ENCODE data around the gene MAPK10. TPM values are rescaled to one million over a fixed set of nuclear protein-coding genes. Genes with fewer than 3 reads are reported as not detected.

The MAPK10 gene
- total RNA-seq, 1 experiment from 2014 or later, result 423 TPM

- Histone ChIP-seq H3K79me2 (ENCODE audit: low read length) (peaks cover 92% of the 10 kb centered on the region), H3K9ac (ENCODE audit: low read length) (no peak overlapping the region), H3K27ac (ENCODE audit: low read length) (no peak overlapping the region), H3K36me3 (ENCODE audit: insufficient read depth, low read length) (no peaks in the 10 kb centered on the region; the same call in 1 of the 2 replicates), H3K27me3 (ENCODE audit: low read length) (no peaks in the 10 kb centered on the region), H3K9me3 (ENCODE audit: low read length) (no peaks in the 10 kb centered on the region), H3K9me2 (replicated peaks; ENCODE audit: insufficient read depth, low read length) (no peaks in the 10 kb centered on the region), H3K4me2 (ENCODE audit: low read depth, low read length, poor library complexity, severe bottlenecking) (no peak overlapping the region), H3K4me1 (ENCODE audit: low read length) (peaks cover 17% of the 10 kb centered on the region), H3K4me3 (ENCODE audit: low read length) (no peak overlapping the region), H2AFZ (ENCODE audit: low read length) (no peak overlapping the region), H4K20me1 (ENCODE audit: insufficient read depth, low read depth, low read length) (no peaks in the 10 kb centered on the region)
- DNase-seq, result no peak
Observed at GRCh38 chr4:86315579-86315978, 44.3 kb downstream of the MAPK10 start.

GRCh38 chr4:86313656-86314055 lies 46.2 kb downstream of the MAPK10 start:
- H3K79me2 ChIP-seq (ENCODE audit: low read length), result peaks cover 96% of the 10 kb centered on the region
- no peak overlapping the region for H3K4me2 ChIP-seq (ENCODE audit: low read depth, low read length, poor library complexity, severe bottlenecking)
- no peak for DNase-seq

GRCh38 chr4:86307432-86307831 lies 52.4 kb downstream of the MAPK10 start:
- Histone ChIP-seq H3K27me3 (ENCODE audit: low read length) (no peaks in the 10 kb centered on the region), H3K4me1 (ENCODE audit: low read length) (peaks cover 62% of the 10 kb centered on the region)

More at GRCh38 chr4:86313656-86314055, 46.2 kb downstream of the MAPK10 start:
- H3K27me3 ChIP-seq (ENCODE audit: low read length), result no peaks in the 10 kb centered on the region
- H2AFZ ChIP-seq (ENCODE audit: low read length), result no peak overlapping the region
- H3K9me2 ChIP-seq (replicated peaks; ENCODE audit: insufficient read depth, low read length), result no peaks in the 10 kb centered on the region
- H3K27ac ChIP-seq (ENCODE audit: low read length), result no peak overlapping the region
- H4K20me1 ChIP-seq (ENCODE audit: insufficient read depth, low read depth, low read length), result no peaks in the 10 kb centered on the region
- H3K9ac ChIP-seq (ENCODE audit: low read length), result no peak overlapping the region
- no peaks in the 10 kb centered on the region; the same call in 1 of the 2 replicates for H3K36me3 ChIP-seq (ENCODE audit: insufficient read depth, low read length)
- H3K4me3 ChIP-seq (ENCODE audit: low read length), result no peak overlapping the region
- no peaks in the 10 kb centered on the region for H3K9me3 ChIP-seq (ENCODE audit: low read length)
- peaks cover 36% of the 10 kb centered on the region for H3K4me1 ChIP-seq (ENCODE audit: low read length)

GRCh38 chr4:86306816-86307215 lies 53.0 kb downstream of the MAPK10 start:
- peaks cover 6% of the 10 kb centered on the region; the same call in 1 of the 2 replicates for H3K9me3 ChIP-seq (ENCODE audit: low read length)
- no peak overlapping the region for H2AFZ ChIP-seq (ENCODE audit: low read length)
- peaks cover 58% of the 10 kb centered on the region for H3K4me1 ChIP-seq (ENCODE audit: low read length)
- peak; percentile 90 for DNase-seq
- H3K79me2 ChIP-seq (ENCODE audit: low read length), result peaks cover 83% of the 10 kb centered on the region
- peak overlapping the region; percentile 95 for H3K27ac ChIP-seq (ENCODE audit: low read length)
- no peaks in the 10 kb centered on the region for H3K9me2 ChIP-seq (replicated peaks; ENCODE audit: insufficient read depth, low read length)
- H3K9ac ChIP-seq (ENCODE audit: low read length), result peak overlapping the region; percentile 19
- H3K4me2 ChIP-seq (ENCODE audit: low read depth, low read length, poor library complexity, severe bottlenecking), result peak overlapping the region; percentile 70
- H4K20me1 ChIP-seq (ENCODE audit: insufficient read depth, low read depth, low read length), result no peaks in the 10 kb centered on the region
- no peaks in the 10 kb centered on the region for H3K27me3 ChIP-seq (ENCODE audit: low read length)
- H3K4me3 ChIP-seq (ENCODE audit: low read length), result peak overlapping the region; percentile 36
- peaks cover 22% of the 10 kb centered on the region for H3K36me3 ChIP-seq (ENCODE audit: insufficient read depth, low read length)

More at GRCh38 chr4:86307432-86307831, 52.4 kb downstream of the MAPK10 start:
- H4K20me1 ChIP-seq (ENCODE audit: insufficient read depth, low read depth, low read length), result no peaks in the 10 kb centered on the region
- no peaks in the 10 kb centered on the region for H3K9me2 ChIP-seq (replicated peaks; ENCODE audit: insufficient read depth, low read length)
- no peak overlapping the region for H2AFZ ChIP-seq (ENCODE audit: low read length)
- peak overlapping the region; percentile 36 for H3K4me3 ChIP-seq (ENCODE audit: low read length)
- peak overlapping the region; percentile 70 for H3K4me2 ChIP-seq (ENCODE audit: low read depth, low read length, poor library complexity, severe bottlenecking)
- H3K27ac ChIP-seq (ENCODE audit: low read length), result peak overlapping the region; percentile 95
- H3K79me2 ChIP-seq (ENCODE audit: low read length), result peaks cover 83% of the 10 kb centered on the region
- H3K36me3 ChIP-seq (ENCODE audit: insufficient read depth, low read length), result peaks cover 20% of the 10 kb centered on the region
- DNase-seq, result peak; percentile 80
- peaks cover 6% of the 10 kb centered on the region; the same call in 1 of the 2 replicates for H3K9me3 ChIP-seq (ENCODE audit: low read length)
- H3K9ac ChIP-seq (ENCODE audit: low read length), result peak overlapping the region; percentile 19

- Histone ChIP-seq H3K4me3 (ENCODE audit: low read length) (no peak overlapping the region), H3K9ac (ENCODE audit: low read length) (no peak overlapping the region), H3K9me3 (ENCODE audit: low read length) (peaks cover 6% of the 10 kb centered on the region; the same call in 1 of the 2 replicates), H3K4me2 (ENCODE audit: low read depth, low read length, poor library complexity, severe bottlenecking) (no peak overlapping the region), H3K27ac (ENCODE audit: low read length) (no peak overlapping the region), H3K36me3 (ENCODE audit: insufficient read depth, low read length) (peaks cover 22% of the 10 kb centered on the region), H3K79me2 (ENCODE audit: low read length) (peaks cover 81% of the 10 kb centered on the region), H2AFZ (ENCODE audit: low read length) (no peak overlapping the region), H3K9me2 (replicated peaks; ENCODE audit: insufficient read depth, low read length) (no peaks in the 10 kb centered on the region), H4K20me1 (ENCODE audit: insufficient read depth, low read depth, low read length) (no peaks in the 10 kb centered on the region), H3K4me1 (ENCODE audit: low read length) (peaks cover 32% of the 10 kb centered on the region), H3K27me3 (ENCODE audit: low read length) (no peaks in the 10 kb centered on the region)
- DNase-seq, result no peak
Observed at GRCh38 chr4:86302830-86303229, 57.0 kb downstream of the MAPK10 start.

GRCh38 chr4:86302251-86302650 lies 57.6 kb downstream of the MAPK10 start:
- peaks cover 22% of the 10 kb centered on the region for H3K36me3 ChIP-seq (ENCODE audit: insufficient read depth, low read length)
- H3K79me2 ChIP-seq (ENCODE audit: low read length), result peaks cover 82% of the 10 kb centered on the region
- H3K27me3 ChIP-seq (ENCODE audit: low read length), result no peaks in the 10 kb centered on the region
- no peaks in the 10 kb centered on the region for H3K9me2 ChIP-seq (replicated peaks; ENCODE audit: insufficient read depth, low read length)
- H4K20me1 ChIP-seq (ENCODE audit: insufficient read depth, low read depth, low read length), result no peaks in the 10 kb centered on the region
- H3K4me1 ChIP-seq (ENCODE audit: low read length), result peaks cover 26% of the 10 kb centered on the region
- no peak overlapping the region for H3K9ac ChIP-seq (ENCODE audit: low read length)
- no peak overlapping the region for H3K27ac ChIP-seq (ENCODE audit: low read length)
- H2AFZ ChIP-seq (ENCODE audit: low read length), result no peak overlapping the region
- H3K9me3 ChIP-seq (ENCODE audit: low read length), result peaks cover 6% of the 10 kb centered on the region; the same call in 1 of the 2 replicates
- H3K4me3 ChIP-seq (ENCODE audit: low read length), result no peak overlapping the region
- no peak for DNase-seq
- no peak overlapping the region for H3K4me2 ChIP-seq (ENCODE audit: low read depth, low read length, poor library complexity, severe bottlenecking)

GRCh38 chr4:86300516-86300915 lies 59.3 kb downstream of the MAPK10 start:
- peaks cover 6% of the 10 kb centered on the region; the same call in 1 of the 2 replicates for H3K9me3 ChIP-seq (ENCODE audit: low read length)
- no peaks in the 10 kb centered on the region for H4K20me1 ChIP-seq (ENCODE audit: insufficient read depth, low read depth, low read length)
- no peaks in the 10 kb centered on the region for H3K27me3 ChIP-seq (ENCODE audit: low read length)
- peaks cover 18% of the 10 kb centered on the region; the same call in 1 of the 2 replicates for H3K36me3 ChIP-seq (ENCODE audit: insufficient read depth, low read length)
- no peak overlapping the region for H3K27ac ChIP-seq (ENCODE audit: low read length)
- H3K9ac ChIP-seq (ENCODE audit: low read length), result no peak overlapping the region
- H3K4me2 ChIP-seq (ENCODE audit: low read depth, low read length, poor library complexity, severe bottlenecking), result no peak overlapping the region
- H3K79me2 ChIP-seq (ENCODE audit: low read length), result peaks cover 83% of the 10 kb centered on the region
- no peaks in the 10 kb centered on the region for H3K9me2 ChIP-seq (replicated peaks; ENCODE audit: insufficient read depth, low read length)
- peaks cover 27% of the 10 kb centered on the region for H3K4me1 ChIP-seq (ENCODE audit: low read length)
- H3K4me3 ChIP-seq (ENCODE audit: low read length), result no peak overlapping the region
- no peak overlapping the region for H2AFZ ChIP-seq (ENCODE audit: low read length)
- DNase-seq, result no peak

- DNase-seq, result no peak
- H3K27me3 ChIP-seq (ENCODE audit: low read length), result no peaks in the 10 kb centered on the region
- no peaks in the 10 kb centered on the region for H3K9me3 ChIP-seq (ENCODE audit: low read length)
- H3K4me2 ChIP-seq (ENCODE audit: low read depth, low read length, poor library complexity, severe bottlenecking), result no peak overlapping the region
- H4K20me1 ChIP-seq (ENCODE audit: insufficient read depth, low read depth, low read length), result no peaks in the 10 kb centered on the region
- peaks cover 43% of the 10 kb centered on the region for H3K4me1 ChIP-seq (ENCODE audit: low read length)
- H3K79me2 ChIP-seq (ENCODE audit: low read length), result peaks cover 86% of the 10 kb centered on the region
- no peaks in the 10 kb centered on the region for H3K9me2 ChIP-seq (replicated peaks; ENCODE audit: insufficient read depth, low read length)
- H3K4me3 ChIP-seq (ENCODE audit: low read length), result no peak overlapping the region
- H2AFZ ChIP-seq (ENCODE audit: low read length), result no peak overlapping the region
- H3K9ac ChIP-seq (ENCODE audit: low read length), result no peak overlapping the region
- H3K27ac ChIP-seq (ENCODE audit: low read length), result no peak overlapping the region
- H3K36me3 ChIP-seq (ENCODE audit: insufficient read depth, low read length), result no peaks in the 10 kb centered on the region
Observed at GRCh38 chr4:86296865-86297264, 63.0 kb downstream of the MAPK10 start.
